ENCODE results near the gene ADCY7.
"Not testable (repeated sequence)": the region's sequence is repeated elsewhere in the genome, so short reads cannot be mapped to it uniquely, and the experiment has no call there.

ADCY7 gene

GRCh38 chr16:50336884-50337283, 70.5 kb downstream of the ADCY7 start:
- no peak for DNase-seq (ENCODE audit: low read depth, low spot score)

DNA sequence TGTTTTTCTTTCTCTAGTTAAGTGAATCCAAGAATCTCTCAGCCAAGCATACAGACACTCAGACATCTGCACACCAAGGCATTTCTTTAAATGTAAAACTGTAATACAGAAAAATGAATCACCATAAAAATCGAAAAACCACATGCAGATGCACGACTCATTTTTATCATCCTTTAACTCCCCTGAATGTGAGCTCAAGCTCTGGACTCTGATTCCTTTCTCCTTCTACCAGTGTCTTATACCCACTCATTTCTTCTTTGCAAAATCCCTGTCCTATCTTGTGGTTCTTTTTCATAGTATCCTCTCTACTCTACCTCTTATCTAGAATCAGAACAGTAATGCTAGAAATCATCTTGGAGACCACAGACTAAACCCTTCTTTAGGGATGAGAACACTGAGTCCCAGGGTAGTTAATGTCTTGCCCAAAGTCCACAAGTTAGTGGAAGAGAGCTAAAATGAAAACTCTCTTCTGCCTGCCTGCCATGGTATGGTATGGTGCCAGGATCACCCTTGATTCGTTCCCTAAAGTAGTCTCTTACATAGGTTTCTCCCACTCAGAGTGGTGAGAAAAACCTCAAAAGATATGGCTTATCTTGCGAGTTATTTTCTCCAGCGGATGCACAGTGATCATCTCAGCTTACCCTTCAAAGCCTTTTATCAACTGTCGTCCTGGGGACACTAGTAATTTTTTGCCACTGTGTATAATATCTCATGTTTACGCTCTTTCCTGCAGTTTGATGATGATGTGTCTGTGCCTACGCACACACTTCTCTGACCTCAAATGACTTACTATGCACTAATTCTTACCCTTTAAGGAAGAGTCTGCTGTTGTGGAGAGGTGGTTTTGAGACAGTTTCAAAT, 72.2 kb downstream of the ADCY7 start:
- DNase-seq (ENCODE audit: low read depth, low spot score): no peak

DNA sequence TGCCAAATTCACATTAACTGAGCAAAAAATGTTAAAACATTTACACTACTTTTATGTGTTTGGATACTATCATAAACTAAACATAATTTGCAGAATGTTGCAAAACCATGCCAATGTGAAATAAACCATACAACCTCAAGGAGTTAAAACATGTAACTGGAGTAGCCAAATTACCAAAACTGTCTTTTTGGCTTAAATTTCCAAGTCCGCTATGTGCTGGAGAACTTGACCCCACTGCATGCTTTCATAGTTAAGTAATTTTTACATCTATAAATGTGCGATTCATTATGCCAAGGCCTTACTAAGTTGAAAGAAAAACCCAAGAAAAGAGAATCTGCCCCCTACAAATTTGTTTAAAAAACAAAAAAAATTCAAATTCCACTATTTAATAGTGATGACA, 74.2 kb downstream of the ADCY7 start:
- no peak for DNase-seq (ENCODE audit: low read depth, low spot score)

DNA sequence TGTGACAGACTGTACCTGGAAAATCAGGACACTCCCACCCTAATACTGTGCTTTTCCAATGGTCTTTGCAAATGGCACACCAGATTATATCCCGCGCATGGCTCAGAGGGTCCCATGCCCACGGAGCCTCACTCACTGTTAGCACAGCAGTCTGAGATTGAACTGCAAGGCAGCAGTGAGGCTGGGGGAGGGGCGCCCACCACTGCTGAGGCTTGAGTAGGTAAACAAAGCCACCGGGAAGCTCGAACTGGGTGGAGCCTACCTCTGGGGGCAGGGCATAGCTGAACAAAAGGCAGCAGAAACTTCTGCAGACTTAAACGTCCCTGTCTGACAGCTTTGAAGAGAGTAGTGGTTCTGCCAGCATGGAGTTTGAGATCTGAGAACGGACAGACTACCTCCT, 77.2 kb downstream of the ADCY7 start:
- DNase-seq (ENCODE audit: low read depth, low spot score): not testable (repeated sequence)

- not testable (repeated sequence) for DNase-seq (ENCODE audit: low read depth, low spot score)
These were observed 78.9 kb downstream of the ADCY7 start for GRCh38 chr16:50345210-50345609.

GRCh38 chr16:50351116-50351515, 84.8 kb downstream of the ADCY7 start:
- DNase-seq (ENCODE audit: low read depth, low spot score): peak; percentile 19

- DNase-seq (ENCODE audit: low read depth, low spot score): no peak
These were observed 85.6 kb downstream of the ADCY7 start for GRCh38 chr16:50351952-50352351.

DNA sequence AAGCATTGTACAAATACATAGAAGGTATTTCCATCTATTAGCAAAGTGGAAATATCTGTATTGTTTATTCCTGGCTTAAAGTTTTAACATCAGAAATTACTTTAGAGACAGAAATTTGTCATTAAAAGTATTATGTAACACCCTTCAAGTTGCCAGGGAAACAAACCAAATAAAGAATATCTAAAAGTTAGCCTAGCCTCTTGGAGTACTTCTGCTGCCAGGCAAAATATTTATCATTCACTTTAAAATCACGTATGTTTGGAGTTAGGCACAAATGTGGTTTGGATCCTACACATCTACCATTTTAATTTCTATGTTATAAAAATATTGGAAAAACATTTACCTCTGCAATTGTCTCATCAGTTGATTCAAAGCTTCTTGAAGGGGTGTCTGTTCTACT, 87.7 kb downstream of the ADCY7 start:
- DNase-seq (ENCODE audit: low read depth, low spot score): no peak

DNA sequence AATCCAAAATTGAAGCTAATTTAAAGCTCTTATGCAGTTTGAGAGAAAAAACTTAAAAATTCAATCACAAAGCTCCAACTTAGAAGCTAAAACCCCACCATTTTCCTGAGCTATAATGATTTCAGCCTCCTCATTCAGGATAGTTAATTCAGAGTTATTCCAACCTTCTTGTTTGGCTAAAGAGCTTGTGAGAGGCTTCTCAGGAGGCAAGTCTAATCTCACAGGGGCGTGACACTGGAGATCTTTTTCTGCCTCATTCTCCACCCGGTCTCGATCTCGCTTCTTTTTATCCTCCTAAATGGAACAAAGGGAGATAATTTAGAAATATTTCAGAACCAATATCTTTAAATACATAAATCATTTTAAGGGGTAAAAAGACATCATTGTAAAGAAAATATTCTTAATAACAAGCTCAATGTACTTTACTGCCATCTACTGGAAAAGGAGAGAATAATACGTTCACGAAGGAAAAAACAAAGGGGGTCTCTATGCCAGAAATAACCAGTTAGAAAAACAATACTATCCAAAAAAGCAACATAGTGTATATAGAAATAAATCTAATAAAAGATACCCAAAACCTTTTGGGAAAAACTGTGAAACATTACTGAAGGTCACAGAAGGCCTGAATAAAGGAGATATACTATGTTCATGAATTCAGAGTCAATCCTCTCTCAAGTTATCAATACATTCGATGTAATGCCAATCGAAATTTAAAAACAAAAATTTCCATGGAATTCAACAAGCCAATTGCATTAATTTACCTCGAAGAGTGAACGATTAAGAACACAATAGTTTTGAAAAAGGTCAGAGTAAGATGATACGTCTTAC, 88.5 kb downstream of the ADCY7 start:
- peak; percentile 23 for DNase-seq (ENCODE audit: low read depth, low spot score)

DNA sequence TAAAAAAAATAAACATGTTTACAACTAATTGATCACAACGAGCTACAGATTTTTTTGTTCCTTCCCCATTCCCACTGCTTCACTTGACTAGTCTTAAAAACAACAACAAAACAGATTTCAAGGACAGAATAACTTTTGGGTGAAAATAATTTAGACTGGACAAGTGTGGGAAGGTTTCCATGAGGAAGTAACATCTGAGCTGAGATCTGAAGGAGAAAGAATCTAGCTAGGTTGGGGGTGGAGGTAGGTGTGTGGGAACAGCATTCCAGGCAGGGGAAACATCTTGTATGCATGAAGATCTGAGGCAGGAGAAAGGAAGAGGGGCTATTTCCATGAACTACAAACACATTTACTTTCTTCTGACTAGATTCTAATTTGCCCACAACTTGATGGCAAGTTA, 93.3 kb downstream of the ADCY7 start:
- no peak for DNase-seq (ENCODE audit: low read depth, low spot score)

DNA sequence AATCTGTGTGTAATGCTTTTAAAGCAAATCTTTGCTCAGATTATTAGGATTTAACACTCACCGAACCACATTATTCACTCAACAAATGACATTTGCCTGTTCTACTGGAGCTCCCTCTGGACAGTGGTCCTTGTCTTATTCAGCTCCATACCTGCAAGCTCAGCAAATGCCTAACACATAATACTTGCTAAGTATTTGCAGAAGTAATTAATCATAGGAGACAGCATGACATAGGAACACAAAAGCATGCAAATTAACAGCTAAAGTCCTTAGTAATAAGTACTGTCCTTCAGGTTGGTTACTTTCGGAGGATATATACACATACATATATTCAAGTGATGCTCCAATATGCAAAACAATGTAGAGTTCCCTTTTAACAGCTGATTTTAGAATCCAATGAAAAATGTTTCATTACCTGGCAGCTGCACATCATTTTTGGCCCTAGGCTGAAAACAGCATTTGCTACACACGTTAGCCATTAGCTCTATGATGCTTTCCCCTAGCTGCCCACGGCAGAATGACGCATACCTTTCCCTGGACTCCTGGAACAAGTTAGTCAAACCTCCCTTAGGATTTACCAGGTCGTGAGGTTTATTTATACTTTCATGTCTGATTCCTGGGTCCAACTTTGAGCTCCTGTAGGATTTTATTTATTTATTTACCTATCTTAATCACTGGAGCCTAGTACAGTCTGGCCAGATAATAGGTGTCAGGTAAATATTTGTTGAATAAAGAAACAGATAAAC, 93.9 kb downstream of the ADCY7 start:
- peak; percentile 25 for DNase-seq (ENCODE audit: low read depth, low spot score)

- DNase-seq (ENCODE audit: low read depth, low spot score): no peak
These were observed 94.4 kb downstream of the ADCY7 start for GRCh38 chr16:50360779-50361178.

- no peak for DNase-seq (ENCODE audit: low read depth, low spot score)
These were observed 97.3 kb downstream of the ADCY7 start for GRCh38 chr16:50363656-50364055.

- DNase-seq (ENCODE audit: low read depth, low spot score): no peak
These were observed 99.6 kb downstream of the ADCY7 start for GRCh38 chr16:50365791-50366575.
